ENCODE measurements around the gene RELT. TPM values are rescaled to one million over a fixed set of nuclear protein-coding genes. Genes with fewer than 3 reads are reported as not detected.

RELT gene
- total and polyA plus RNA-seq, 3 donors from 2014 or later: 6.2 to 8.6 (median 8.4) TPM

- Histone ChIP-seq H3K9me3 (no peaks in the 10 kb centered on the region), H3K27ac (no peak overlapping the region), H3K36me3 (ENCODE audit: low read depth, missing control alignments) (no peaks in the 10 kb centered on the region), H3K4me3 (no peak overlapping the region), H3K27me3 (no peaks in the 10 kb centered on the region), H3K4me1 (peaks cover 7% of the 10 kb centered on the region)
- intact Hi-C loops (cut with DNase I; ENCODE audit: low total_unique reads): no loop called here
- TF ChIP-seq, protein P1, sequence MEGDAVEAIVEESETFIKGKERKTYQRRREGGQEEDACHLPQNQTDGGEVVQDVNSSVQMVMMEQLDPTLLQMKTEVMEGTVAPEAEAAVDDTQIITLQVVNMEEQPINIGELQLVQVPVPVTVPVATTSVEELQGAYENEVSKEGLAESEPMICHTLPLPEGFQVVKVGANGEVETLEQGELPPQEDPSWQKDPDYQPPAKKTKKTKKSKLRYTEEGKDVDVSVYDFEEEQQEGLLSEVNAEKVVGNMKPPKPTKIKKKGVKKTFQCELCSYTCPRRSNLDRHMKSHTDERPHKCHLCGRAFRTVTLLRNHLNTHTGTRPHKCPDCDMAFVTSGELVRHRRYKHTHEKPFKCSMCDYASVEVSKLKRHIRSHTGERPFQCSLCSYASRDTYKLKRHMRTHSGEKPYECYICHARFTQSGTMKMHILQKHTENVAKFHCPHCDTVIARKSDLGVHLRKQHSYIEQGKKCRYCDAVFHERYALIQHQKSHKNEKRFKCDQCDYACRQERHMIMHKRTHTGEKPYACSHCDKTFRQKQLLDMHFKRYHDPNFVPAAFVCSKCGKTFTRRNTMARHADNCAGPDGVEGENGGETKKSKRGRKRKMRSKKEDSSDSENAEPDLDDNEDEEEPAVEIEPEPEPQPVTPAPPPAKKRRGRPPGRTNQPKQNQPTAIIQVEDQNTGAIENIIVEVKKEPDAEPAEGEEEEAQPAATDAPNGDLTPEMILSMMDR (IDR thresholded peaks at IDR 0.05): no peak
- TF ChIP-seq POLR2A (IDR thresholded peaks at IDR 0.05): no peak
- DNase-seq: no peak
- WGBS, 2 donors: 82 to 84% methylated on average over 8 to 23 of the region's 23 CpGs
Measured at GRCh38 chr11:73388265-73389133, 12.3 kb downstream of the RELT start.

GRCh38 chr11:73389134-73389525 lies 12.9 kb downstream of the RELT start:
- WGBS, 2 donors: 87 to 88% methylated on average over 4 to 6 of the region's 6 CpGs
- intact Hi-C loops (cut with DNase I; ENCODE audit: low total_unique reads): no loop called here
- Histone ChIP-seq H3K27me3 (no peaks in the 10 kb centered on the region), H3K9me3 (no peaks in the 10 kb centered on the region), H3K4me1 (peaks cover under 1% of the 10 kb centered on the region), H3K4me3 (no peak overlapping the region), H3K36me3 (ENCODE audit: low read depth, missing control alignments) (no peaks in the 10 kb centered on the region), H3K27ac (no peak overlapping the region)
- DNase-seq: no peak
- no peak for TF ChIP-seq POLR2A (IDR thresholded peaks at IDR 0.05)
- TF ChIP-seq, protein P1 (IDR thresholded peaks at IDR 0.05): no peak

- Histone ChIP-seq H3K9me3 (no peaks in the 10 kb centered on the region), H3K4me1 (no peaks in the 10 kb centered on the region), H3K36me3 (ENCODE audit: low read depth, missing control alignments) (no peaks in the 10 kb centered on the region), H3K27me3 (no peaks in the 10 kb centered on the region), H3K27ac (no peak overlapping the region), H3K4me3 (no peak overlapping the region)
- 92% methylated on average over 7 of the region's 7 CpGs for WGBS, 2 donors
- no peak for DNase-seq
- intact Hi-C loops (cut with DNase I; ENCODE audit: low total_unique reads): loop anchor here (10.0 kb wide), 2 partner anchors 45 to 265 kb away; no protein-coding TSS in a partner anchor
- TF ChIP-seq, protein P1 (IDR thresholded peaks at IDR 0.05): no peak
- TF ChIP-seq POLR2A (IDR thresholded peaks at IDR 0.05): no peak
Measured at GRCh38 chr11:73389916-73390315, 13.7 kb downstream of the RELT start.

- H3K36me3 ChIP-seq (ENCODE audit: low read depth, missing control alignments): no peaks in the 10 kb centered on the region
- WGBS, 2 donors: 94 to 97% methylated on average over 5 to 12 of the region's 12 CpGs
- no peaks in the 10 kb centered on the region for H3K27me3 ChIP-seq
- no peaks in the 10 kb centered on the region for H3K4me1 ChIP-seq
- H3K4me3 ChIP-seq: no peak overlapping the region
- intact Hi-C loops (cut with DNase I; ENCODE audit: low total_unique reads): loop anchor here (10.0 kb wide), 2 partner anchors 46 to 264 kb away; no protein-coding TSS in a partner anchor
- no peaks in the 10 kb centered on the region for H3K9me3 ChIP-seq
- TF ChIP-seq, protein P1 (IDR thresholded peaks at IDR 0.05): no peak
- no peak for TF ChIP-seq POLR2A (IDR thresholded peaks at IDR 0.05)
- H3K27ac ChIP-seq: no peak overlapping the region
- DNase-seq: no peak
Measured at GRCh38 chr11:73390601-73391565, 14.7 kb downstream of the RELT start.

All from testis (tissue), 3 donors.